HepG2 (cell line): ENCODE measurements around the gene SLC35B3.

Experiments used
- ELK4 ChIP-seq: sonication (generic); formaldehyde crosslinking; IDR thresholded peaks from 2 replicates; pipeline ENCODE4 v1.9.0; 2021; ENCODE audit warnings: missing genetic modification reagents, borderline replicate concordance
- FOSL1 ChIP-seq: sonication (generic); formaldehyde crosslinking; IDR thresholded peaks from 2 replicates; pipeline ENCODE4 v1.9.0; 2021; ENCODE audit warnings: missing genetic modification reagents, borderline replicate concordance
- MAX ChIP-seq: IDR thresholded peaks from 2 replicates; pipeline ENCODE4 v1.6.1; 2012; ENCODE audit warnings: inconsistent platforms
- MXI1 ChIP-seq: IDR thresholded peaks from 3 replicates; pipeline ENCODE4 v1.6.1; 2012; ENCODE audit warnings: low read depth, low read length, inconsistent platforms, borderline replicate concordance
- NR3C1 ChIP-seq: sonication (generic); formaldehyde crosslinking; IDR thresholded peaks from 2 replicates; pipeline ENCODE4 v1.4.0; 2020; ENCODE audit warnings: missing genetic modification reagents
- SRF ChIP-seq: IDR thresholded peaks from 2 replicates; pipeline ENCODE4 v1.6.1; 2011; ENCODE audit warnings: mild to moderate bottlenecking, low read depth, low read length, moderate library complexity
- SRSF1 ChIP-seq: fragments of 200-400 bp; formaldehyde crosslinking; optimal IDR thresholded peaks from 2 replicates; pipeline ENCODE3; 2017; ENCODE audit warnings: mild to moderate bottlenecking, low read depth, low read length, moderate library complexity
- TCF12 ChIP-seq, 2 experiments: fragments of 450-650 bp in 1 of 2; sonication (generic) in 1 of 2; formaldehyde crosslinking in 1 of 2; IDR thresholded peaks; 2 replicates each; pipeline versions ENCODE4 v1.6.1 to v1.8.0; 2017 to 2022; ENCODE audit warnings: antibody characterized with exemption in 1 of 2, mild to moderate bottlenecking in 1 of 2, missing genetic modification reagents in 1 of 2, moderate library complexity in 1 of 2
- TRAFD1 ChIP-seq: sonication (generic); formaldehyde crosslinking; IDR thresholded peaks from 2 replicates; pipeline ENCODE4 v1.5.1; 2020; ENCODE audit warnings: missing genetic modification reagents, mild to moderate bottlenecking, borderline replicate concordance
- ZNF205 ChIP-seq: IDR thresholded peaks from 2 replicates; pipeline ENCODE4 v1.6.1; 2018; ENCODE audit warnings: missing biosample characterization, missing genetic modification reagents
- ZNF431 ChIP-seq: sonication (generic); formaldehyde crosslinking; IDR thresholded peaks from 2 replicates; pipeline ENCODE4 v1.9.0; 2022; ENCODE audit warnings: missing genetic modification reagents, low read depth, mild to moderate bottlenecking, borderline replicate concordance
- ZNF460 ChIP-seq: sonication (generic); formaldehyde crosslinking; IDR thresholded peaks from 2 replicates; pipeline ENCODE4 v1.5.1; 2020; ENCODE audit warnings: missing genetic modification reagents, mild to moderate bottlenecking, borderline replicate concordance
- ZNF577 ChIP-seq: sonication (generic); formaldehyde crosslinking; IDR thresholded peaks from 2 replicates; pipeline ENCODE4 v1.4.0; 2020; ENCODE audit warnings: mild to moderate bottlenecking, low read depth, missing genetic modification reagents, borderline replicate concordance

- no peak for TF ChIP-seq ZNF460 (CRISPR knock-in tag)
- no peak for TF ChIP-seq ZNF205 (CRISPR knock-in tag)
- no peak for TF ChIP-seq SRSF1
- TF ChIP-seq FOSL1 (CRISPR knock-in tag), result no peak
- TF ChIP-seq ZNF577 (CRISPR knock-in tag), result no peak
- TF ChIP-seq ELK4, result no peak
- no peak for TF ChIP-seq TRAFD1 (CRISPR knock-in tag)
- TF ChIP-seq TCF12 (IDR thresholded peaks at IDR 0.05), result no peak
- TF ChIP-seq TCF12 (CRISPR knock-in tag; IDR thresholded peaks at IDR 0.05), result no peak
- TF ChIP-seq MXI1, result no peak
- no peak for TF ChIP-seq NR3C1 (CRISPR knock-in tag)
- no peak for TF ChIP-seq ZNF431
- TF ChIP-seq MAX, result no peak
- no peak for TF ChIP-seq SRF
Observed at GRCh38 chr6:8400663-8401062, 34.7 kb downstream of the SLC35B3 start.
